Ecto neural progenitor cell (in vitro differentiated cells): ENCODE results near the gene UTS2B.

ENCODE experiments used
- DNase-seq: peaks from one replicate; pipeline ENCODE4 v3.0.0-alpha.2; 2018; ENCODE audit warnings: low spot score

Gene UTS2B

DNA sequence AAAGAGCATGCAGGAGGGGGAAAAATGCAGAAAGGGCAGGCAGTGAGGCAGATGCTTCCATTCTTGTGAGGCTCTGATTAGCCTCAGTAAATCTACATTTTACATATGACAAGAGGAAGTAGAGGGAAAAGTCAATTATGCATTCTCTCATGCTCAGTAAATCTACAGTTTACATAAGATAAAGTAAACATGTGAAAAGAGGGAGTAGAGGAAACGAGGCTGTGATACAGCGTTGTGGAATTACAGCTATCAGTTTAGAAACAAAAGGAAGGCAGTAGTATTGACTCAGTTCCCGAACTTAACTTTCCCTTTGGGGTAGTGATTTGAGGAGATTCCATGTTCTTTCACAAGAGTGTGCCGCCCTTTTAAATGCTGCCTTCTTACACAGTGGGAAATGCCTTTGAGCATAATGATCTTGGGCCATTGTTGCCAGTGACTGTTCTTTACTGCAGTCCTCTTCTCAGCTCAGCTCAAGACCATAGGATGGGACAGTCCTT lies 92.0 kb downstream of the UTS2B start:
- no peak for DNase-seq

DNA sequence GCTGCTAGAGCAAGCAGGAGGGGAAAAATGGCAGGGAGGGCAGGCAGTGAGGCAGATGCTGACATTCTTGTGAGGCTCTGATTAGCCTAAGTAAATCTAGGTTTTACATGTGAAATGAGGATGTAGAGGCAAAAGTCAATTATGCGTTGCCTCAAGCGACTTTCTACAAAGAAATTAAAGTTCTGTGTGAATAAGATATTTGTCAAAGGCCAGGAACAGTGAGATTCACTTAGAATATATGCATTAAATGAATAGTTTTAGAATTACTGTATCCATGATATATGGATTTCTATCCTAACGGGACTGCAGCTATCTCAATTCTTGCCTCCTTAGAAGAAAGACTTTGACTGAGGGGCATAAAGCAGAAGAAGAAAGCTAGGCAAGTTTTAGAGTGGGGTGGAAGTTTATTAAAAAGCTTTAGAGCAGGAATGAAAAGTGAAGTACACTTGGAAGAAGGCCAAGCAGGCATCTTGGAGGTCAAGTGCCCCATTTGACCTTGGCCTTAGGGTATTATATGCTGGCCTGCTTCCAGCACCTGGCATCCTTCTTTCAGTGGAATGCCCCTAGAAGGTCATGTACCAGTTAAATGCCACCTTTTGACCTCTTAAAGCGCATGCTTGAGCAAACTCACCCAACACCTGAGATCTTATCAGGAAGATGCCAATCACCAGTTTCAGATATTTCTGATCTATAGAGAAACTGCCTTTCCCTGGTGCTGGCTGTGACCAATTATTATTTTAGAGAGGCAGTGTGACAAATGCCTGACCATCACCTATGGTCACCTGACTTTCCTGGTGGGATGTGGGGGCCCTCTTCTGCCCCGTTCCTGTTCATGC lies 93.1 kb downstream of the UTS2B start:
- DNase-seq: no peak

DNA sequence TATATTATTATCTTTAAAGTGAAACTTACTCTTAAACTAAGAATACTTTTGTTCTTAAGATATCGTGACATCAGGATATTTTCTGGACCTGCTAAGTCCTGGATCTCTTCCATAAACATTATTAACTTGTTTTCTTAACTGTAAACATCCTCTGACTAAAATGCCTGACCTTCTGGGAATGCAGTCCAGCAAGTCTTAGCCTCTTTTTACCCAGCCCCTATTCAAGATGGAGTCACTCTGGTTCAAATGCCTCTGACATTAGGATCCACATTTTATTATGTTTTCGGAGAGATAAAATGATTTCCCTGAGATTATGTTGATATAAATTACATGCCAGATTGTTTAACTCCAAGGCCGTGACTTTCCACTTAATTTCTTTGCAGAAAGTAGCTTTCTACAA lies 93.7 kb downstream of the UTS2B start:
- no peak for DNase-seq

DNA sequence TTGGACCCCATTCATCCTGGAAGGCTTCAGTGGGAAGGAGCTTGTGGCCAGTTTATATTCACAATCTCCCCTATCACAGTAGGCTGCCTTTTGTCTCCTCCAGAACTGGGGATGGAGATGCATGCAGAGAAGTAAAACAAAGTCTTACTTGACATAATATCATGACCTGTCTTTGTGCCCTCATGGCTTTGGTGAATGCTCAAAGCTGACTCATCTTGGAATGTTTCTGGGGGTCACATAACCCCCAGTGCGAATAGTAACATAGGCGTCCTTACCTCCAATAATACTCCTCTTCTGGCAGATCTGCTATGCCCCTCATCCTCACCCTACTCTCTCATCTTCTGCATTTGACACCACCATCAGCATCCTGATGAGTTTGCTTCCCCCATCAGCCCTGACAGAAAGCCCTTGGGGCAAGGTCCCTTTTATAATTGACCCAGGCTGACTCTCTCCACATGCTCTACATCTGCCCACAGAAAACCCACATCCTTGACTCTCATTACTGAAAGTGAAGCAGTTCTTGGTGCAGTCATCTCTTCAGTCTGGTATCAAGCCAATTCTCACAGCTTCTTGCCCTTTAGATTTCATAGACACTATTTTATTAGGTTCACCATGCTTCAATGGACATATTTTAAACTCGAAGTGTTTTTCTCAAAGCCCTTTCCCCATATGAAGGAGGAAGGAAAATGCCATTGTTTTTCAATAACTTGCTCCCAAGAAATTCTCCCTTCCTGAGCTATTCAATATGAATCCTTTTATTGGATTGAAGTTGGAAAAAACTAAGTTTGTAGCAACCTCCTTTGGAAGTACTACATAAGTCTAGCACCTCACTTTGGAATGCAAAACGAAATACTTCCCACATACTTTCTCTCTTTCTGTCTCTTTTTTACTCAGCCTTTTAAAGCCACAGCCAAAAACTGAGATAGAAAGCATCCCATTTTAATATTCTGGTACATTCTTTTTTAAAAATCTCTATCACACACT lies 94.7 kb downstream of the UTS2B start:
- DNase-seq: no peak

DNA sequence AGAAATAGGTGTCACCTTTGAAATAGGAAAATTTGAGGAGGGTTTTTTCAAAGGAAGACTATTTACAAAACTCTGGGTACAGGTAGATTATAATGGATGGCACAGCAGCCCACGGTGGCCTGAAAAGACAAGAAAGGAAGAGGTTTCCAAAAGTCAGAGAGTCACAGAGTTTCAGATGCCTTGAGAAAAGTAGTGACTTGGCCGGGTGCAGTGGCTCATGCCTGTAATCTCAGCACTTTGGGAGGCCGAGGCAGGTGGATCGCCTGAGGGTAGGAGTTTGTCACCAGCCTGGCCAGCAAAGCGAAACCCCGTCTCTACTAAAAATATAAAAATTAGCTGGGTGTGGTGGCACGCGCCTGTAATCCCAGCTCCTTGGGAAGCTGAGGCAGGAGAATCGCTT lies 96.1 kb downstream of the UTS2B start:
- DNase-seq: no peak

DNA sequence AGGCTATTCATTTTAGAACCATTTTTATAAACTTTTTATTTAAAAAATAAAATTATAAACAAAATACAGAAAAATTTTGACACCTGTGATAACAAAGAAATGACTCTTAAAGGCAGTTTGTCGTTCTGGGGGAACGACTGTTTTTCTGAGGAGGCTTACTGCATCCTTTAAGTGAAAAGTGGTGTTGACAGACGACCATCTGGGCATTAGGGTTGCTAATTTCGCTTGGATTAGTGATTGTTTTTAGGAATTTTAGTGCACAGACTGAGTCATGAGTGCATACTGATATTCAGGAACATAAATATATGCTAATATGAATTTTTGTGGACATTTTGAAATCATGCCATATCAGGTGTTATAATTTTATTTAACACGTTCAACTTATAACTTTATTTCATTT lies 102.8 kb downstream of the UTS2B start:
- no peak for DNase-seq

DNA sequence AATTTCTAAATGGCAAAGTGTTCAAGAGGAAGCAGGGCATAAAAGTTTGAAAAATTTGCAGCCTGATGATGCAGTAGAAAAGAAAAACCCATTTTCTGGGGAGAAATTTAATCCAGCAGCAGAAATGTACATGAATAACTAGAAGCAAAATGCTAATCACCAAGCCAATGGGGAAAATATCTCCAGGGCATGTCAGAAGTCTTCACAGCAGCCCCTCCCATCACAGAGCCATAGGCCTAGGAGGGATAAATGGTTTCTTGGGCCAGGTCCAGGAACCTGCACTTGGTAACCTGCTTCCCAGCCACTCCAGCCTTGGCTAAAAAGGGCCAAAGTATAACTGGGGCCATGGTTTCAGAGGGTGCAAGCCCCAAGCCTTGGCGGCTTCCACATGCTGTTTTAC lies 108.7 kb downstream of the UTS2B start:
- DNase-seq: no peak

DNA sequence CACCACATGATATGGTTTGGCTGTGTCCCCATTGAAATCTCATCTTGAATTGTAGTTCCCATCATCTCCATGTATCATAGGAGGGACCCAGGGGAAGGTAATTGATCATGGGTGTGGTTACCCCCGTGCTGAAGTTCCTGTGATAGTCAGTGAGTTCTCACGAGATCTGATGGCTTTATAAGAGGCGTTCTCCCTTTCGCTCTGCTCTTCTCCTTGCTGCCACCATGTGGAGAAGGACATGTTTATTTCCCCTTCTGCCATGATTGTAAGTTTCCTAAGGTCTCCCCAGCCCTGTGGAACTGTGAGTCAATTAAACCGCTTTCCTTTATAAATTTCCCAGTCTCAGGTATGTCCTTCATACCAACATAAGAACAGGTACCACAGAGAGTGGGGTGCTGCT lies 109.4 kb downstream of the UTS2B start:
- DNase-seq: no peak

DNA sequence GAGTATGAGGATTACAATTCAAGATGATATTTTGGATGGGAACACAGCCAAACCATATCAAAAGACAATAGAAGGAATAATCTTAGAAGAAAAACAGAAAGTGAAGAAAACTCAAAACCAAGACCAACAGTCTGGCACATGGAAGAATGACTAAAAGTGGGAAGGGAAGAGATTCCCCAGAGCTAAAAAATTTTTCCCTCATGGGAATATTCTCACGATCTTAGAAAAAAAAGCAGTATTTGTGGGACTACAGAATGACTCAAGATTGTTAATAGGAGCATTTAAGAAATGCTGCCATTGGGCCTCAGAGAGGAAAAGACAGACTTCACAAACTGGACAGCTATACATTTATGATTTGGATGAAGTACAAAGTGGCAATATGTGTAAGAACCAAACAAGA lies 113.0 kb downstream of the UTS2B start:
- DNase-seq: no peak
